HCT116 (cell line): ENCODE data around the gene BSCL2. TPM values are rescaled to one million over a fixed set of nuclear protein-coding genes. Genes with fewer than 3 reads are reported as not detected.
"Not testable (repeated sequence)": the region's sequence is repeated elsewhere in the genome, so short reads cannot be mapped to it uniquely, and the experiment has no call there.

Source experiments
- ATAC-seq: fragments of 200-7000 bp; cut with Tn5 transposase; 2 replicates; pipeline ENCODE4 v1.9.1; 2020; ENCODE audit warnings: mild to moderate bottlenecking, moderate library complexity
- BruUV-seq: library from RNA; stranded (reverse); fragments of 400-500 nt; replicated peaks from 2 replicates; lab custom pipeline; 2021; lab: Mats Ljungman, UMichigan
- CTCF ChIA-PET: fragments of 300-600 bp; sonication (Branson Sonifier 250); formaldehyde crosslinking; loops from one replicate; lab custom pipeline; 2021; ENCODE audit warnings: antibody characterized with exemption; lab: Charles Lee
- POLR2A ChIA-PET: fragments of 300-600, 350-600 bp; sonication (Branson Sonifier 250); formaldehyde crosslinking; loops from one replicate; lab custom pipeline; 2021; ENCODE audit warnings: antibody characterized with exemption; lab: Charles Lee
- RAD21 ChIA-PET, 2 experiments: fragments of 300-600 bp; sonication (Branson Sonifier 250); formaldehyde crosslinking; loops; one replicate each; lab custom pipeline; 2023; ENCODE audit warnings: low total read pairs in 2 of 2; ENCODE audit not compliant: uncharacterized antibody in 2 of 2, unreplicated experiment in 2 of 2, low non-redundant PET in 1 of 2; lab: Charles Lee
- DNase-seq: peaks from one replicate; pipeline ENCODE4 v3.0.0-alpha.2; 2010; ENCODE audit warnings: low read depth, low spot score
- H2AFZ ChIP-seq: fragments of 200-600 bp; shearing (Covaris generic), sonication (generic); 2 replicates; pipeline ENCODE4 v1.6.1; 2017; ENCODE audit warnings: low read depth, mixed run types, mixed read lengths, antibody characterized with exemption, low read length; ENCODE audit not compliant: poor library complexity, severe bottlenecking
- H3K27ac ChIP-seq: 2 replicates; pipeline ENCODE4 v1.5.1; 2012; ENCODE audit warnings: low read depth, low read length
- H3K27me3 ChIP-seq: fragments of 200-600 bp; sonication (generic); 2 replicates; pipeline ENCODE4 v1.6.1; 2016; ENCODE audit warnings: mixed run types, low read length, mixed read lengths; ENCODE audit not compliant: insufficient read depth
- H3K36me3 ChIP-seq, 2 experiments: fragments of 200-500 bp in 1 of 2; fragments of 200-600 bp in 1 of 2; sonication (Bioruptor generic) in 1 of 2; sonication (generic) in 1 of 2; 2 replicates each; pipeline versions ENCODE4 v1.5.1 to v1.6.1; 2014 to 2016; ENCODE audit warnings: low read length in 2 of 2, inconsistent platforms in 1 of 2, mixed read lengths in 1 of 2, mixed run types in 1 of 2; ENCODE audit not compliant: insufficient read depth in 2 of 2, control insufficient read depth in 1 of 2
- H3K4me1 ChIP-seq, 2 experiments: fragments of 200-600 bp in 1 of 2; sonication (generic) in 1 of 2; 2 replicates each; pipeline versions ENCODE4 v1.5.1 to v1.6.1; 2012 to 2017; ENCODE audit warnings: low read length in 2 of 2, inconsistent platforms in 1 of 2, mild to moderate bottlenecking in 1 of 2, mixed read lengths in 1 of 2, mixed run types in 1 of 2, moderate library complexity in 1 of 2; ENCODE audit not compliant: insufficient read depth in 2 of 2, control insufficient read depth in 1 of 2
- H3K4me2 ChIP-seq: fragments of 200-600 bp; sonication (generic); 2 replicates; pipeline ENCODE4 v1.6.1; 2017; ENCODE audit warnings: mixed run types, low read length, mixed read lengths
- H3K4me3 ChIP-seq, 2 experiments: fragments of 200-600 bp in 1 of 2; sonication (generic) in 1 of 2; replicated peaks in 1 of 2; 2 replicates each; pipeline ENCODE4 v1.5.1; 2011 to 2016; ENCODE audit warnings: low read length in 2 of 2, control low read depth in 1 of 2, low read depth in 1 of 2, mild to moderate bottlenecking in 1 of 2, mixed read lengths in 1 of 2, mixed run types in 1 of 2
- H3K79me2 ChIP-seq: fragments of 200-600 bp; sonication (generic); 2 replicates; pipeline ENCODE4 v1.6.1; 2017; ENCODE audit warnings: mild to moderate bottlenecking, mixed run types, low read length, moderate library complexity, mixed read lengths; ENCODE audit not compliant: insufficient read depth
- H3K9ac ChIP-seq: fragments of 200-600 bp; sonication (generic); 2 replicates; pipeline ENCODE4 v1.6.1; 2016; ENCODE audit warnings: low read length, mixed read lengths
- H3K9me2 ChIP-seq: fragments of 200-600 bp; sonication (generic), shearing (Covaris generic); 2 replicates; pipeline ENCODE4 v1.6.1; 2017; ENCODE audit warnings: mixed run types, mild to moderate bottlenecking, moderate library complexity; ENCODE audit not compliant: insufficient read depth
- H3K9me3 ChIP-seq, 2 experiments: fragments of 200-500 bp in 1 of 2; fragments of 200-600 bp in 1 of 2; sonication (Bioruptor generic) in 1 of 2; sonication (generic) in 1 of 2; 2 replicates each; pipeline ENCODE4 v1.6.1; 2014 to 2017; ENCODE audit warnings: low read length in 2 of 2, mixed read lengths in 2 of 2, inconsistent platforms in 1 of 2, low read depth in 1 of 2, mild to moderate bottlenecking in 1 of 2, mixed run types in 1 of 2, moderate library complexity in 1 of 2; ENCODE audit not compliant: control insufficient read depth in 1 of 2, insufficient read depth in 1 of 2
- H4K20me1 ChIP-seq: fragments of 200-600 bp; sonication (generic), shearing (Covaris generic); 2 replicates; pipeline ENCODE4 v1.6.1; 2017; ENCODE audit warnings: mixed run types, mild to moderate bottlenecking, moderate library complexity; ENCODE audit not compliant: insufficient read depth
- ATF3 ChIP-seq: IDR thresholded peaks from 2 replicates; pipeline ENCODE4 v1.6.1; 2012
- CTCF ChIP-seq, 3 experiments: fragments of 200-600 bp in 1 of 3; sonication (generic) in 1 of 3; IDR thresholded peaks in 2 of 3; conservative IDR thresholded peaks in 1 of 3; 2 replicates each; pipeline ENCODE4 v1.5.1; 2012 to 2017; ENCODE audit warnings: low read depth in 2 of 3, low read length in 2 of 3, antibody characterized with exemption in 1 of 3, borderline replicate concordance in 1 of 3, control low read depth in 1 of 3, mild to moderate bottlenecking in 1 of 3, mixed read lengths in 1 of 3, mixed run types in 1 of 3, moderate library complexity in 1 of 3; ENCODE audit not compliant: insufficient read depth in 1 of 3
- ZFX ChIP-seq: fragments of 450-650 bp; IDR thresholded peaks from 2 replicates; pipeline ENCODE4 v1.6.1; 2017
- ZNF274 ChIP-seq: fragments of 200-500 bp; sonication (Bioruptor generic); IDR thresholded peaks from 2 replicates; pipeline ENCODE4 v1.6.1; 2014; ENCODE audit warnings: mild to moderate bottlenecking, low read depth, low read length, inconsistent platforms
- intact Hi-C: fragments of 100-400 bp; cut with micrococcal nuclease; formaldehyde crosslinking; loops from 2 replicates; pipeline ENCODE4 v1.10.0; 2022
- total RNA-seq: library from RNA; stranded (reverse); gene quantifications from one replicate; pipeline ENCODE4 v1.2.1, GENCODE V29; 2021; ENCODE audit not compliant: unreplicated experiment

The BSCL2 gene
- total RNA-seq, 1 experiment from 2014 or later, result 62.0 TPM

GRCh38 chr11:62676698-62677097, 30.5 kb downstream of the BSCL2 start:
- Histone ChIP-seq H4K20me1 (no peaks in the 10 kb centered on the region), H3K9ac (no peak overlapping the region), H2AFZ (no peak overlapping the region), H3K9me2 (no peaks in the 10 kb centered on the region), H3K4me2 (0 out of 2 replicates have a peak overlapping the region, but pooled peaks have one; percentile 95), H3K9me3 (no peaks in the 10 kb centered on the region), H3K4me3 (no peak overlapping the region), H3K4me1 (peaks cover 32 to 58% of the 10 kb centered on the region in 2 experiments), H3K27ac (no peak overlapping the region; the same call in 1 of the 2 replicates), H3K36me3 (peaks cover 6 to 11% of the 10 kb centered on the region in 2 experiments; a peak in 3 of 4 replicates), H3K79me2 (peaks cover 66% of the 10 kb centered on the region), H3K27me3 (no peaks in the 10 kb centered on the region)
- intact Hi-C loops, result loop anchor here (10.0 kb wide), 1 partner anchor 88 kb away; the partner anchor contains the start of gene POLR2G
- BruUV-seq, result no TSS peak
- TF ChIP-seq ZNF274 (no peak), ZFX (no peak), CTCF (IDR thresholded peaks at IDR 0.05 in 2 of 3, conservative IDR thresholded peaks at IDR 0.05 in 1 of 3; ENCODE audit: borderline replicate concordance in 1 of 3, insufficient read depth in 1 of 3, low read depth in 2 of 3, low read length in 2 of 3) (0 out of 6 replicates have a peak, but pooled peaks of 1 of the 3 experiments have one; percentile 14), ATF3 (no peak)
- CTCF ChIA-PET, result no interaction called here
- no peak for ATAC-seq
- POLR2A ChIA-PET, result interaction anchor here (0.9 to 3.9 kb wide), 4 partner anchors 12 to 85 kb away, joined by 3 to 21 read pairs (median 5); partner anchors contain the start of genes C11orf98, CSKMT, HNRNPUL2 and TUT1
- RAD21 ChIA-PET, result no interaction called here
- DNase-seq, result no peak

- intact Hi-C loops, result loop anchor here (10.0 kb wide), 1 partner anchor 89 kb away; the partner anchor contains the start of gene POLR2G
- H3K4me3 ChIP-seq, ATAC-seq, H4K20me1 ChIP-seq, H2AFZ ChIP-seq, DNase-seq, H3K9me2 ChIP-seq, CTCF ChIA-PET, H3K27me3 ChIP-seq, BruUV-seq, H3K9me3 ChIP-seq, H3K4me2 ChIP-seq, H3K27ac ChIP-seq, RAD21 ChIA-PET, H3K9ac ChIP-seq: not testable (repeated sequence)
- H3K4me1 ChIP-seq, result peaks cover 33 to 54% of the 10 kb centered on the region in 2 experiments
- H3K36me3 ChIP-seq, result peaks cover 6 to 11% of the 10 kb centered on the region in 2 experiments; a peak in 3 of 4 replicates
- POLR2A ChIA-PET, result interaction anchor here (1.4 to 3.9 kb wide), 3 partner anchors 10 to 86 kb away, joined by 3 to 21 read pairs (median 6); partner anchors contain the start of genes C11orf98, CSKMT, POLR2G and TUT1
- peaks cover 78% of the 10 kb centered on the region for H3K79me2 ChIP-seq
Measured at GRCh38 chr11:62675415-62675814, 31.8 kb downstream of the BSCL2 start.
